ENCODE results near the gene HTR1B.

The HTR1B gene

DNA sequence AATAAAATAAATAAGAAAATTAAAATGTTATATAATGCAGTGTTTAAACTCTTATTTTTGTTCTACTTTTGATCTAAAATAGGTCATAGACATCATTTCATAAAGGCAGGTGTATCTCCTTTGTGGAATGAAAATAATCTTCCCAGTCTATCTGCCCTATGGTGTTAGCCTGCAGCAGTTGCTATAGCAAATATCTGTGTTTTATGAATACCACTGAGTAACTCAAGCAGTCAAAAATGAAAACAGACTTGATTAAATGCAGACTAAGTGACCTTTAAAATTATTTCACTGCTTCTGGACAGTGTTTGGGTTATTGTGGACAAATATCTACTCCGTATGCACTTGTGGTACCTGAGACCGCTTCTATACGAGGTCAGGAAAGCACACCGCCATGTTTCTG is 11.8 kb downstream of the HTR1B start:
- H3K4me3 ChIP-seq (ENCODE audit: low read depth, low read length) = no peak overlapping the region
- ChIA-PET CTCF (interaction anchor here (0.6 to 1.3 kb wide), 9 partner anchors 8 to 1521 kb away, joined by 3 to 7 read pairs (median 3); no protein-coding TSS in a partner anchor), POLR2A (no interaction called here)
- TF ChIP-seq, protein P1, sequence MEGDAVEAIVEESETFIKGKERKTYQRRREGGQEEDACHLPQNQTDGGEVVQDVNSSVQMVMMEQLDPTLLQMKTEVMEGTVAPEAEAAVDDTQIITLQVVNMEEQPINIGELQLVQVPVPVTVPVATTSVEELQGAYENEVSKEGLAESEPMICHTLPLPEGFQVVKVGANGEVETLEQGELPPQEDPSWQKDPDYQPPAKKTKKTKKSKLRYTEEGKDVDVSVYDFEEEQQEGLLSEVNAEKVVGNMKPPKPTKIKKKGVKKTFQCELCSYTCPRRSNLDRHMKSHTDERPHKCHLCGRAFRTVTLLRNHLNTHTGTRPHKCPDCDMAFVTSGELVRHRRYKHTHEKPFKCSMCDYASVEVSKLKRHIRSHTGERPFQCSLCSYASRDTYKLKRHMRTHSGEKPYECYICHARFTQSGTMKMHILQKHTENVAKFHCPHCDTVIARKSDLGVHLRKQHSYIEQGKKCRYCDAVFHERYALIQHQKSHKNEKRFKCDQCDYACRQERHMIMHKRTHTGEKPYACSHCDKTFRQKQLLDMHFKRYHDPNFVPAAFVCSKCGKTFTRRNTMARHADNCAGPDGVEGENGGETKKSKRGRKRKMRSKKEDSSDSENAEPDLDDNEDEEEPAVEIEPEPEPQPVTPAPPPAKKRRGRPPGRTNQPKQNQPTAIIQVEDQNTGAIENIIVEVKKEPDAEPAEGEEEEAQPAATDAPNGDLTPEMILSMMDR (IDR thresholded peaks at IDR 0.05; ENCODE audit: insufficient read depth, low read length, missing control alignments) = no peak
- DNase-seq (ENCODE audit: low read depth, low spot score) = no peak

DNA sequence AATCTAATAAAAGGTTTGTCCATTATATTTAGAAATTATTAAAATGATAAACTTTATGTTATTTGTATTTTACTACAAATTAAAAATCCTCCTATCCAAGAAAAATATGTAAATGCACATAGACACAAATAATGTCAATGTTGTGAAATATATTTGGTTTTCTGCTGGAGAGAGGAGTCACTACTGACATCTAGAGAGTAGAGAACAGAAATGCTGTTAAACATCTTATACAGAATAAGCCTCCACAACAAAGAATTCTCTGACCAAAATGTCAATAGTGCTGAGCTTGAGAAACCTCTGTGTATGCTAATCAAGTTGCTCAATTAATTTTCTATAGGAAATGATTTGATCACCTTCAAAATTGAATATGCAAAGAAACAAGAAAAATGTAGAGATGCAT is 12.4 kb downstream of the HTR1B start:
- TF ChIP-seq, protein P1 (IDR thresholded peaks at IDR 0.05; ENCODE audit: insufficient read depth, low read length, missing control alignments) = peak; percentile 31
- CTCF ChIA-PET = interaction anchor here (0.6 to 1.3 kb wide), 7 partner anchors 9 to 1521 kb away, joined by 3 to 7 read pairs (median 3); no protein-coding TSS in a partner anchor
- POLR2A ChIA-PET = no interaction called here
- DNase-seq (ENCODE audit: low read depth, low spot score) = no peak
- no peak overlapping the region for H3K4me3 ChIP-seq (ENCODE audit: low read depth, low read length)

GRCh38 chr6:77448546-77448945 is 14.7 kb downstream of the HTR1B start:
- TF ChIP-seq, protein P1 (IDR thresholded peaks at IDR 0.05; ENCODE audit: insufficient read depth, low read length, missing control alignments) = no peak
- no peak for DNase-seq (ENCODE audit: low read depth, low spot score)
- H3K4me3 ChIP-seq (ENCODE audit: low read depth, low read length) = no peak overlapping the region
- CTCF ChIA-PET = interaction anchor here (0.7 to 1.8 kb wide), 3 partner anchors 9 to 1555 kb away, joined by 3 to 5 read pairs (median 4); no protein-coding TSS in a partner anchor
- POLR2A ChIA-PET = no interaction called here

- no peak overlapping the region for H3K4me3 ChIP-seq (ENCODE audit: low read depth, low read length)
- ChIA-PET CTCF (interaction anchor here (1.3 to 1.8 kb wide), 2 partner anchors 18 to 1554 kb away, joined by 3 to 4 read pairs; no protein-coding TSS in a partner anchor), POLR2A (no interaction called here)
- DNase-seq (ENCODE audit: low read depth, low spot score) = no peak
- TF ChIP-seq, protein P1 (IDR thresholded peaks at IDR 0.05; ENCODE audit: insufficient read depth, low read length, missing control alignments) = no peak
Measured at GRCh38 chr6:77447254-77447653, 16.0 kb downstream of the HTR1B start.

GRCh38 chr6:77446249-77446648 is 17.0 kb downstream of the HTR1B start:
- TF ChIP-seq, protein P1 (IDR thresholded peaks at IDR 0.05; ENCODE audit: insufficient read depth, low read length, missing control alignments) = no peak
- ChIA-PET POLR2A (no interaction called here), CTCF (interaction anchor here (1.3 kb wide), 1 partner anchor 19 kb away, joined by 3 read pairs; no protein-coding TSS in a partner anchor)
- H3K4me3 ChIP-seq (ENCODE audit: low read depth, low read length) = no peak overlapping the region
- no peak for DNase-seq (ENCODE audit: low read depth, low spot score)

GRCh38 chr6:77445214-77445613 is 18.1 kb downstream of the HTR1B start:
- CTCF ChIA-PET = interaction anchor here (1.6 to 3.0 kb wide), 2 partner anchors 12 kb away, joined by 7 to 9 read pairs; no protein-coding TSS in a partner anchor

More at GRCh38 chr6:77445214-77445613, 18.1 kb downstream of the HTR1B start:
- H3K4me3 ChIP-seq (ENCODE audit: low read depth, low read length) = no peak overlapping the region
- DNase-seq (ENCODE audit: low read depth, low spot score) = no peak
- TF ChIP-seq, protein P1 (IDR thresholded peaks at IDR 0.05; ENCODE audit: insufficient read depth, low read length, missing control alignments) = no peak
- POLR2A ChIA-PET = no interaction called here

Measured in AG04449 (cell line).